ENCODE data around the gene MYO3B.
"Not testable (repeated sequence)": the region's sequence is repeated elsewhere in the genome, so short reads cannot be mapped to it uniquely, and the experiment has no call there.

Gene MYO3B

DNA sequence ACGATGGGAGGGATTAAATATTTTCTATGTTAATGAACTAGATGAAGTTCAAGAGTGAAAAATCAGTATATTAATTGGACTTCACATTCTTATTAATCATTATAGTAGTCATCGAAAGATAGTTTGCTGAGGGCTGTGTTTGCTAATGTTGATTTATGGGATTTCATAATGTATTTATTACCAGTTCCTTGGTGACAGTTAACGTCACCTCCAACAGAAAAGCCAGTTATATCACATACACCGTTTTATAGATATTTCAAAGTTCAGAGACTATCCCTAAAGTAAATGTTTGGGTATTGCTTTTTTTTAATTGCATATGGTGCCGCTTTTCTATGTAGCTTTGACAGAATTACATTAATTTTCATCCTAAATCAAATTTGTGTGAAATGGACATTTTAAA is 487.8 kb downstream of the MYO3B start:
- DNase-seq, result no peak

DNA sequence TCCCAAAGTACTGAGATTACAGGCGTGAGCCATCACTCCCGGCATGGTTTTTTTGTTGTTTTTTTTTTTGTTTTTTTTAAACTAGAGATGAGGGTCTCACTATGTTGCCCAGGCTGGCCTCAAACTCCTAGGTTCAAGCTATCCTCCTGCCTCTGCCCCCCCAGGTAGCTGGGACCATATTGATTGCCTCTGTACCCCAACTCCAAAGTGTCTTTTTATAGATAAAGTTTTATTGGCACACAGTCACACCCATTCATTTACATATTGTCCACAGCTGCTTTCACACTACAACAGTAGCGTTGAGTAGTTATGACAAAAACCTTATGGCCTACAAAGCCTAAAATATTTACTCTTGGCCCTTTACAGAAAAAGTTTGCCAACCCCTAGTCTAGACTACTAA is 492.0 kb downstream of the MYO3B start:
- DNase-seq, result no peak

GRCh38 chr2:170670651-170671050 is 492.7 kb downstream of the MYO3B start:
- no peak for DNase-seq

DNA sequence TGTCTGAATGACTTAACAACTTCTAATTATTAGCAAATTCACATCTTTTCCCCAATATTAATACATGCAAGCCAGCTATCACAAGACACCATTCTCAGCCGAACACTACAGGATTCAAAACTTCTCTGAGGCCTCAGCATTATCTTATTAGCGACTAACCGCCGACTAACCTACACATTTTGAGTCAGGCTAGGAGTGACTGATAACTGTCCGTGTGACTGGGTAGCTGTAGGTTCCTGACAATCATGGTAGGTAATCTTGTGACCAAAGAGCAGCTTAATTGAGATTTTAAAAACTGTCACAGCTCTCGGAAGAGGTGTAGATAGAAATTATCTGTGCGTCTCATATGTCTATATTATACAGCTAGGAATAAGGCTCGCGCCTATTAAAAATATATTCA is 493.1 kb downstream of the MYO3B start:
- DNase-seq, result no peak

DNA sequence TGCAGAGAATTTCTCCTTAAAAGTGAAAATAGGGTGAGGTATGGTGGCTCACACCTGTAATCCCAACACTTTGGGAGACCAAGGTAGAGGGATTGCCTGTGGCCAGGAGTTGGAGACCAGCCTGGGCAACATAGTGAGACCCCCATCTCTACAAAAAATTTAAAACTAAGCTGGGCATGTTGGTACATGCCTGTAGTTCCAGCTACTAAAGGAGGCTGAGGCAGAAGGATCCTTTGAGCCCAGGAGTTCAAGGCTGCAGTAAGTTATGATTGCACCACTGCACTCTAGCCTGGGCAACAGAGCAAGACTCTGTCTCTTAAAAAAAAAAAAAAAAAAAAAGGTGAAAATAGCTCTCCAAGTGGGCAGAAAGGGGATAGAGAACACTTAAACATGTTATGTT is 496.3 kb downstream of the MYO3B start:
- not testable (repeated sequence) for DNase-seq

DNA sequence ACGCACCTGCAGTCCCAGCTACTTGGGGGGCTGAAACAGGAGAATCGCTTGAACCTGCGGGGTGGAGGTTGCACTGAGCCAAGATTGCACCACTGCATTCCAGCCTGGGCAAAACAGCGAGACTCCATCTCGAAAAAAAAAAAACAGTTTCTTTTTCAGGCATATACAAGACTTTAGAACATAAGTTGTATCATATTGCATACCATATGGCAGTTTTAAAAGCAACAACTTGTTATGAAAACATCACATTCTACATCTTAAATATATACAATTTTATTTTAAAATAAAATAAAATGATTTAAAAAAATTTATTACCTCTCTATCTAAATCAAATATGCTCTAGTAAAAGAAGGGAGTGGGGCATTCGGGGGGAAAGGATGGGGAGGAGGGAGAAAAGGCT is 497.8 kb downstream of the MYO3B start:
- DNase-seq, result no peak

GRCh38 chr2:170679607-170680079 is 501.7 kb downstream of the MYO3B start:
- DNase-seq, result no peak

DNA sequence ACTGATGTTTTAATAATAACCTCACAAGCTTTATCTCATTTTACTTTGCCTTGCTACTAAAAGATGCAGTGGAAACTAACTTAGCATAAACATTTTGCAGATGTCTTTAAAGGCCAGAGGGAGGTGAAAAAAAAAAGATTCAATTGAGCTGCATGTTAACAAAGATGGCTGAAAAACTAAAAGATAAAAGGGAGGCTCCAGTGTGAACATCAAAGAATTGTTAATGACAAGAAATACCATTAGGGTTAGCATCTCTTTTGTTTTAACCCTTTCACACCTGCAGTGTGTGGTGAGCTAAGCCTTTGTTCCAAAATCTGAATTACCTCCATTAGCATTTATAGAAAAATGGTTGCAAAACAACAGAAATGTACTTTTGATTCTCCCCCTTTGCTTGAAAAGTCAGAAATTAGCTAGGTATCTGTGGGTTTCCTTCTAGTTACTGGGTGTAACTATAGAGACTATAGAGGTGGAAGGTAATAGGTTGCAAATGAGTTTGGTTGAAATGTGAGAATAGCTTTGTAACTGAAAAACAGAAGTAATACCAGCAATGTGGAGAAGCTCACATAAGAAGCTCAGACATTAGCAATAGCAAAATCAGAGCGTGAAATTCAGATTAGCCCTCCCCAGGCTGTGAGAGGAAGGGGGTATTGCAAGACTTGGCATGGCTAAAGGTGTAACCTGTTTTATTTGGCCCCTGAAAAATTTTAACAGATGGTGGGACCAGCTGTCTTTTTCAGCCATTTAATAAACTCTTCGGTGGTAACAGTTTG is 502.4 kb downstream of the MYO3B start:
- DNase-seq, result no peak

DNA sequence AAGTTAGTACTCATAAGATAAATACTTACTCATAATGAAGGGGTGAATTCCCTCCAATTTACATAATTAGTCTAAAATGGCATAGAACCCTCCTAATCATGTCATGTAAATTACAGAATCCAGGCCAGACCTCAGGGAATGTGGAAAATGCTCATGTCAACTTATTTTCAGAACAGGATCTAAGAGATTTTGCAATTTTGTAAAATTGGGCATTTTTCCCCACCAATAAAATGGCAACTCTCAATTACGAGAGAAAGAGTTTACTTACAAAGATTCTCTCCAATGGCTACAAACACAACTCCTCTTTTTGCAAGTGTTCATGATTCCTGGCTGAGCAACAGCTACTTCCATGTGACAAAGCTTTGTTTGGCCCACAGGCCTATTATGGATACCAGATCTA is 503.4 kb downstream of the MYO3B start:
- DNase-seq, result no peak

DNA sequence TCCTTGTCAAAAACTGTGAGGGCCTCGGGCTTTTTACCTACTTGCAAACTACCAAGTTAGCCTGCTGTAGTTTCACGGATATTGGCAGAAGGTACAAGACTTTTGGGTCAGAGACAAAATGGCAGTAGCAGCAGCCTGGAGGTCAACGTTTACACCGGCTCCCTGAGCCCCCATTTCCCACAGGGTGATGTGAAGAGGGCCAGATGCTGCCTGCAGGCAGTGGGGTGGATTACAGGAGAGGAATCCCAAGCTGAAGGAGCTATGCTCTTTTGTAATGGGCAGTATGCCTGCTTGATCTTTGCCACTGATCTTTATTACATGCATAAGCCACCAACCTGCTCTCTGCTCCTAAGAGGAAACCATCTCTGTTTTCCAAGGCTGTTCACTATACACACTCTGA is 507.6 kb downstream of the MYO3B start:
- DNase-seq, result no peak

- DNase-seq, result no peak
Measured at GRCh38 chr2:170689481-170689880, 511.5 kb downstream of the MYO3B start.

- no peak for DNase-seq
Measured at GRCh38 chr2:170690640-170691039, 512.7 kb downstream of the MYO3B start.

- DNase-seq, result no peak
Measured at GRCh38 chr2:170694316-170694715, 516.4 kb downstream of the MYO3B start.

- peak; percentile 28 for DNase-seq
Measured at GRCh38 chr2:170695521-170696410, 517.8 kb downstream of the MYO3B start.

- DNase-seq, result no peak
Measured at GRCh38 chr2:170696948-170697347, 519.0 kb downstream of the MYO3B start.

DNA sequence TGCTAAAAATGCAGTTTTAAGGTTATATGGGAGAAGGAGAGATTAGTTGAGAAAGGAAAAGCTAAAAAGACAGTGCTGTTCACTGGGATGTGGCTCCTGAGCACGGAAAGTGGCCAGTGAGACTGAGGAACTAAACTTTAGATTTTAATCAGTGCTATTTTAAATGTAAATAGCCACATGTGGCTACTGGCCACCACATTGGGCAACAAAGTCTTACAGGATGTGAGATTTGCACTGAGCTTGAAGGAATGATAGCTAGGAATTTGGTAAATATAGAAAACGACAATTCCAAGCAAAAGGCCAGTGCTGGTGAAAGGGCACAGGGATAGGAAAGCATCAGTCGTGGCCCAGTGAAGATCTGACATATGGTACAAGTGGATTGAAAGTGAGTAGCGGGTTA is 523.1 kb downstream of the MYO3B start:
- no peak for DNase-seq

DNA sequence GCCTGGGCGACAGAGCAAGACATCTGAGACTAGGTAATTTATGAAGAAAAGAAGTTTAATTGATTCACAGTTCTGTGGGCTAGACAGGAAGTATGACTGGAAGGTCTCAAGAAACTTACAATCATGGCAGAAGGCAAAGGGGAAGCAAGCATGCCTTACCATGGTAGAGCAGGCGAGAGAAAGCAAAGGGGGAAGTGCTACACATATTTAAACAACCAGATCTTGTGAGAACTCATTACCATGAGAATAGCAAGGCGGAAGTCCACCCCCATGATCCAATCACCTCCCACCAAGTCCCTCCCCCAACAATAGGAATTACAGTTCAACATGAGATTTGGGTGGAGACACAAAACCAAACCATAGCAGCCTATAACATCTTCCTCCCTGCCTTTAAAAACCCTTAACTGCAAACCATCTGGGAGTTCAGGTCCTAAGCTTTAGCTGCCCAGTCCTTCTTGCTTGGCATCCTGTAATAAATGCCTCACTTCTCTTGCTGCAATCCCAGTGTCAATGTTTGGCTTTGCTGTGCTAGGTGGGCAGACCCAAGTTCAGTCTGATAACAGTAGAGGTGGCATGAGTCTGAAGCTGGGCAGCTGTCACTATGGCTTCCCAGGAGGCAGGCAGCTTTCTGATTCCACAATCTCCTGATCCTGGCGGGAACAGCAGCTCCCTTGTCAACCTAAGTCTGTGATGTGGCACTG is 526.0 kb downstream of the MYO3B start:
- no peak for DNase-seq

Measured in retina (tissue), 1 donor.